Panc1 (cell line): Measurements from ENCODE around the gene SENP8.

ENCODE experiments used
- POLR2AphosphoS5 ChIP-seq: IDR thresholded peaks from 2 replicates; pipeline ENCODE4 v1.6.1; 2012; ENCODE audit warnings: mild to moderate bottlenecking, low read depth, low read length, moderate library complexity
- REST ChIP-seq, 2 experiments: IDR thresholded peaks; 2 replicates each; pipeline ENCODE4 v1.6.1; 2011 to 2012; ENCODE audit warnings: low read depth in 2 of 2, control low read depth in 1 of 2, low read length in 1 of 2, mild to moderate bottlenecking in 1 of 2, moderate library complexity in 1 of 2; ENCODE audit not compliant: insufficient read depth in 1 of 2
- SIN3A ChIP-seq: IDR thresholded peaks from 2 replicates; pipeline ENCODE4 v1.6.1; 2012; ENCODE audit warnings: low read depth, mild to moderate bottlenecking, low read length, moderate library complexity, borderline replicate concordance; ENCODE audit not compliant: insufficient read depth
- TF ChIP-seq, protein P1 (sequence below): fragments of 450-650 bp; IDR thresholded peaks from 2 replicates; pipeline ENCODE4 v1.5.1; 2017; ENCODE audit warnings: mild to moderate bottlenecking

DNA sequence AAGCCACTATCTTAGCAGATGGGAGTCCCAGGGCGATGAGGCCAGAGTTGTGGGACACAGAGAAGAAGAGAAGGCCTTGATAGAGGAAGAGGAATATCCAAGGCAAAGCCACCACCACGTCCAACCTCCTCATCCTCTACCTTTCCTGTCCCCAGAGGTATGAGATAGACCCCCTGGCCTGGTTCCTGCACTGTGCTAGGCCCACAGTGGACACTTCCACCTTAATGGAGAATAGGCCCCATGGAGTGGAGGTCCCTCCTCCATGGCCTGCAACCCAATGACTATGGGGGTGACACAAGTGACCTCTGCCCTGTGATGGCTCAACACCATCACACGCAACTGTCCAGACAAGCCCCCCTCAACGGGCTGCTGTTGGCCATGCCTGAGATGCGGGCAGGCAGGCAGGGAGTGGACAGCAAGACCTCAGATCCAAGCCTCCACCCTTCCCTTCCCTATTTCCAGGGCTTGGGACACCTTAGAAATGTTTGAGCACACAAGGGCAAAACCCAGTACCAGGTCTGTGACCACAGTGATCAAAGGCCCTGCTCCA is 42.6 kb downstream of the SENP8 start:
- TF ChIP-seq POLR2AphosphoS5 (no peak), SIN3A (no peak), REST (IDR thresholded peaks at IDR 0.05; ENCODE audit: insufficient read depth in 1 of 2, low read depth in 2 of 2, low read length in 1 of 2) (no peak)
- TF ChIP-seq, protein P1, sequence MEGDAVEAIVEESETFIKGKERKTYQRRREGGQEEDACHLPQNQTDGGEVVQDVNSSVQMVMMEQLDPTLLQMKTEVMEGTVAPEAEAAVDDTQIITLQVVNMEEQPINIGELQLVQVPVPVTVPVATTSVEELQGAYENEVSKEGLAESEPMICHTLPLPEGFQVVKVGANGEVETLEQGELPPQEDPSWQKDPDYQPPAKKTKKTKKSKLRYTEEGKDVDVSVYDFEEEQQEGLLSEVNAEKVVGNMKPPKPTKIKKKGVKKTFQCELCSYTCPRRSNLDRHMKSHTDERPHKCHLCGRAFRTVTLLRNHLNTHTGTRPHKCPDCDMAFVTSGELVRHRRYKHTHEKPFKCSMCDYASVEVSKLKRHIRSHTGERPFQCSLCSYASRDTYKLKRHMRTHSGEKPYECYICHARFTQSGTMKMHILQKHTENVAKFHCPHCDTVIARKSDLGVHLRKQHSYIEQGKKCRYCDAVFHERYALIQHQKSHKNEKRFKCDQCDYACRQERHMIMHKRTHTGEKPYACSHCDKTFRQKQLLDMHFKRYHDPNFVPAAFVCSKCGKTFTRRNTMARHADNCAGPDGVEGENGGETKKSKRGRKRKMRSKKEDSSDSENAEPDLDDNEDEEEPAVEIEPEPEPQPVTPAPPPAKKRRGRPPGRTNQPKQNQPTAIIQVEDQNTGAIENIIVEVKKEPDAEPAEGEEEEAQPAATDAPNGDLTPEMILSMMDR, result no peak
